MCF 10A (cell line): ENCODE measurements around the gene TUBAL3. TPM values are rescaled to one million over a fixed set of nuclear protein-coding genes. Genes with fewer than 3 reads are reported as not detected.

Experiments used
- BruUV-seq: library from RNA; stranded (reverse); fragments of 400-500 nt; replicated peaks from 2 replicates; lab custom pipeline; 2021; lab: Mats Ljungman, UMichigan
- CTCF ChIA-PET: fragments of 300-600 bp; sonication (Branson Sonifier 250); formaldehyde crosslinking; extraction: SDS; loops from one replicate; lab custom pipeline; 2021; ENCODE audit warnings: antibody characterized with exemption, inconsistent platforms; lab: Yijun Ruan, JAX
- POLR2A ChIA-PET: fragments of 300-600, 350-650 bp; sonication (Branson Sonifier 250); formaldehyde crosslinking; extraction: SDS; loops from one replicate; lab custom pipeline; 2020; ENCODE audit warnings: antibody characterized with exemption, inconsistent platforms; lab: Yijun Ruan, JAX
- DNase-seq: peaks from one replicate; pipeline ENCODE4 v3.0.0-alpha.2; 2018; ENCODE audit not compliant: unreplicated experiment
- H3K27ac Mint-ChIP-seq: one replicate; pipeline ENCODE4 v1.8.0; 2022; ENCODE audit warnings: mild to moderate bottlenecking, low read depth, mixed read lengths; ENCODE audit not compliant: unreplicated experiment
- H3K27me3 Mint-ChIP-seq: one replicate; pipeline ENCODE4 v1.8.0; 2022; ENCODE audit warnings: mixed read lengths; ENCODE audit not compliant: insufficient read depth, unreplicated experiment
- H3K36me3 Mint-ChIP-seq: one replicate; pipeline ENCODE4 v1.8.0; 2022; ENCODE audit warnings: mild to moderate bottlenecking, moderate library complexity, mixed read lengths; ENCODE audit not compliant: insufficient read depth, unreplicated experiment
- H3K4me1 Mint-ChIP-seq: one replicate; pipeline ENCODE4 v1.8.0; 2022; ENCODE audit warnings: mixed read lengths; ENCODE audit not compliant: insufficient read depth, unreplicated experiment
- H3K4me3 Mint-ChIP-seq: one replicate; pipeline ENCODE4 v1.8.0; 2022; ENCODE audit warnings: mild to moderate bottlenecking, moderate library complexity, mixed read lengths; ENCODE audit not compliant: unreplicated experiment
- H3K9me3 Mint-ChIP-seq: one replicate; pipeline ENCODE4 v1.8.0; 2022; ENCODE audit warnings: mixed read lengths; ENCODE audit not compliant: unreplicated experiment
- intact Hi-C: fragments of 100-400 bp; cut with micrococcal nuclease; formaldehyde crosslinking; loops from 2 replicates; pipeline ENCODE4 v1.14.1; 2022
- total RNA-seq: library from RNA; stranded (reverse); gene quantifications from 2 replicates; pipeline ENCODE4 v1.2.3, GENCODE V29; 2022
- TF ChIP-seq, protein P1 (sequence below): fragments of 200-600 bp; IDR thresholded peaks from one replicate; pipeline ENCODE4 v1.8.0; 2022; ENCODE audit warnings: antibody characterized with exemption, mild to moderate bottlenecking; ENCODE audit not compliant: unreplicated experiment

TUBAL3 gene
- total RNA-seq, 1 experiment from 2014 or later: 0.44 TPM

DNA sequence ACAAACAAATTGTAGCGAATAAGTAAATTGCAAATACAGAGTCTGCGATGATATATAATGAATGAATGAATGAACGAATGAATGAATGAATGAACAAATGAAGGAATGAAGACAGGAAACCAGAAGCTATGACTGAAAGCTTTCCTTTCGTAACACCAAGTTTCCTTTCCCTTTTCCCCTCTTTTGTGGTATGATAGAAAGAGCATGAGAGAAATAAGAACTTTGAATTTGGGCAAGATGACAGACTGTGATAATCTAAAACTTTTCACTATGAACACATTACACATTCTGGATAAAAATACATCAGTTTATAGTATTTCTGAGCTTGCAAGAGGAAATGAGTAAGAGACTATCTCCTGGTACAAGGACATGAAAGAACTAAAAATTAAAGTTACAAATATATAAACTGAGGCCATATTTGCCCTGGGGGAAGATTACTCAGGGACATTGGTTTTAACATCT is 48.3 kb downstream of the TUBAL3 start:
- Mint-ChIP-seq H3K9me3 (no peaks in the 10 kb centered on the region), H3K27ac (no peak overlapping the region), H3K27me3 (no peaks in the 10 kb centered on the region), H3K36me3 (no peaks in the 10 kb centered on the region), H3K4me1 (no peaks in the 10 kb centered on the region), H3K4me3 (no peak overlapping the region)
- BruUV-seq: no TSS peak
- no peak for DNase-seq
- ChIA-PET POLR2A (no interaction called here), CTCF (interaction anchor here (0.5 kb wide), 1 partner anchor 52 kb away, joined by 3 read pairs; no protein-coding TSS in a partner anchor)
- TF ChIP-seq, protein P1, sequence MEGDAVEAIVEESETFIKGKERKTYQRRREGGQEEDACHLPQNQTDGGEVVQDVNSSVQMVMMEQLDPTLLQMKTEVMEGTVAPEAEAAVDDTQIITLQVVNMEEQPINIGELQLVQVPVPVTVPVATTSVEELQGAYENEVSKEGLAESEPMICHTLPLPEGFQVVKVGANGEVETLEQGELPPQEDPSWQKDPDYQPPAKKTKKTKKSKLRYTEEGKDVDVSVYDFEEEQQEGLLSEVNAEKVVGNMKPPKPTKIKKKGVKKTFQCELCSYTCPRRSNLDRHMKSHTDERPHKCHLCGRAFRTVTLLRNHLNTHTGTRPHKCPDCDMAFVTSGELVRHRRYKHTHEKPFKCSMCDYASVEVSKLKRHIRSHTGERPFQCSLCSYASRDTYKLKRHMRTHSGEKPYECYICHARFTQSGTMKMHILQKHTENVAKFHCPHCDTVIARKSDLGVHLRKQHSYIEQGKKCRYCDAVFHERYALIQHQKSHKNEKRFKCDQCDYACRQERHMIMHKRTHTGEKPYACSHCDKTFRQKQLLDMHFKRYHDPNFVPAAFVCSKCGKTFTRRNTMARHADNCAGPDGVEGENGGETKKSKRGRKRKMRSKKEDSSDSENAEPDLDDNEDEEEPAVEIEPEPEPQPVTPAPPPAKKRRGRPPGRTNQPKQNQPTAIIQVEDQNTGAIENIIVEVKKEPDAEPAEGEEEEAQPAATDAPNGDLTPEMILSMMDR: no peak
- intact Hi-C loops: no loop called here

DNA sequence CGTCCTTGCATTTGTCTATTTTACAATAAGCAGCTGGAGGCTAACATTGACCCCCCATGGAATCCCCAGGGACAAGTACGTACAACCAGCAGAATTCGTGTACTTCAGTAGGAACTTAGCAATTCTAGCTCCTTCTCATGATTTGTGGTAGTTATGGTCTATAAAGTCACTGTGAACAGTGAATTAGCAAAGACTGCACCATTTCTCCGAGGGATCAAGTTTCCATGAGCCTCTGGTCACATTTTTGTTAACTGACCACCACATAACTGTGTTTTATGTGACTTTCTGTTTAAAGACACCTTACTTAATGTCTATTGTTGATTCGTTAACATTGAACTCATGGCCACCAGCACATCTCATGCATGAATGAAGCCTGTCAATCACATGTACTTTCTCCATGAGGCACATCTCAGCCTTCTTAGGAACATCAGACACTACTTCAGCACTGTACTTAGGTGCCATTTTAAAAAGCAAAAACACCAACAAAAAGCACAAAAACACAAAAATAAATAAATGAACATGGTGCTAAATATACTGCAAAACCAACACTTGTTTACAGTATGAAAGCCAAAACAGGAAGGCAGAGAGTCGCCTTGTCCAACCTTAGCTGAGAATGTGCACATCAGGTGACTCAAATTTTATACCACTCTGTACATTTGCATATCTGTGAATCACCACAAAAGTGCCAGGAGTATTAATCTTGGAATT is 48.9 kb downstream of the TUBAL3 start:
- no peak overlapping the region for H3K27ac Mint-ChIP-seq
- no peaks in the 10 kb centered on the region for H3K27me3 Mint-ChIP-seq
- TF ChIP-seq, protein P1: no peak
- ChIA-PET POLR2A (no interaction called here), CTCF (interaction anchor here (0.7 kb wide), 1 partner anchor 532 kb away, joined by 4 read pairs; no protein-coding TSS in a partner anchor)
- DNase-seq: no peak
- H3K4me3 Mint-ChIP-seq: no peak overlapping the region
- H3K9me3 Mint-ChIP-seq: no peaks in the 10 kb centered on the region
- no TSS peak for BruUV-seq
- no peaks in the 10 kb centered on the region for H3K4me1 Mint-ChIP-seq
- intact Hi-C loops: no loop called here
- H3K36me3 Mint-ChIP-seq: no peaks in the 10 kb centered on the region

- Mint-ChIP-seq H3K27me3 (no peaks in the 10 kb centered on the region), H3K4me3 (no peak overlapping the region), H3K27ac (no peak overlapping the region), H3K4me1 (no peaks in the 10 kb centered on the region), H3K36me3 (no peaks in the 10 kb centered on the region), H3K9me3 (no peaks in the 10 kb centered on the region)
- ChIA-PET POLR2A (no interaction called here), CTCF (no interaction called here)
- no TSS peak for BruUV-seq
- TF ChIP-seq, protein P1: no peak
- DNase-seq: no peak
- intact Hi-C loops: no loop called here
Measured at GRCh38 chr10:5354068-5354467, 50.6 kb downstream of the TUBAL3 start.

- TF ChIP-seq, protein P1: no peak
- BruUV-seq: no TSS peak
- no peak overlapping the region for H3K27ac Mint-ChIP-seq
- intact Hi-C loops: no loop called here
- H3K9me3 Mint-ChIP-seq: no peaks in the 10 kb centered on the region
- H3K36me3 Mint-ChIP-seq: no peaks in the 10 kb centered on the region
- no peaks in the 10 kb centered on the region for H3K4me1 Mint-ChIP-seq
- no peaks in the 10 kb centered on the region for H3K27me3 Mint-ChIP-seq
- no peak for DNase-seq
- no peak overlapping the region for H3K4me3 Mint-ChIP-seq
- CTCF ChIA-PET: no interaction called here
- POLR2A ChIA-PET: no interaction called here
Measured at GRCh38 chr10:5349362-5349761, 55.3 kb downstream of the TUBAL3 start.
